Stimulated activated CD8-positive, alpha-beta memory T cell treated with anti-CD3 and anti-CD28 coated beads, Interleukin-15, amount 100 ng/mL, for 48 hours (primary cell): ENCODE data around the gene CACNA2D3.

Experiments used
- DNase-seq, 2 donors: peaks; one replicate each; pipeline ENCODE4 v3.0.0-alpha.2; 2020; ENCODE audit warnings: low read depth in 2 of 2

CACNA2D3 gene

GRCh38 chr3:54273791-54274190 is 151.4 kb downstream of the CACNA2D3 start:
- no peak for DNase-seq

GRCh38 chr3:54274607-54275006 is 152.3 kb downstream of the CACNA2D3 start:
- DNase-seq = no peak

GRCh38 chr3:54279005-54279583 is 156.7 kb downstream of the CACNA2D3 start:
- DNase-seq = no peak

- no peak for DNase-seq
Observed at GRCh38 chr3:54283470-54283869, 161.1 kb downstream of the CACNA2D3 start.

- DNase-seq = no peak
Observed at GRCh38 chr3:54294214-54294613, 171.9 kb downstream of the CACNA2D3 start.

GRCh38 chr3:54296531-54296930 is 174.2 kb downstream of the CACNA2D3 start:
- no peak for DNase-seq

GRCh38 chr3:54299169-54299935 is 177.0 kb downstream of the CACNA2D3 start:
- DNase-seq = no peak

- DNase-seq = no peak
Observed at GRCh38 chr3:54303517-54304375, 181.4 kb downstream of the CACNA2D3 start.

GRCh38 chr3:54304877-54305276 is 182.5 kb downstream of the CACNA2D3 start:
- DNase-seq = no peak

- DNase-seq = no peak
Observed at GRCh38 chr3:54305409-54306099, 183.2 kb downstream of the CACNA2D3 start.

GRCh38 chr3:54307566-54308180 is 185.3 kb downstream of the CACNA2D3 start:
- DNase-seq = no peak

GRCh38 chr3:54309601-54310000 is 187.2 kb downstream of the CACNA2D3 start:
- no peak for DNase-seq

- no peak for DNase-seq
Observed at GRCh38 chr3:54311211-54311747, 188.9 kb downstream of the CACNA2D3 start.

- no peak for DNase-seq
Observed at GRCh38 chr3:54312156-54312899, 190.0 kb downstream of the CACNA2D3 start.

GRCh38 chr3:54313418-54313817 is 191.1 kb downstream of the CACNA2D3 start:
- DNase-seq = no peak

GRCh38 chr3:54321520-54321919 is 199.2 kb downstream of the CACNA2D3 start:
- no peak for DNase-seq

GRCh38 chr3:54322354-54322753 is 200.0 kb downstream of the CACNA2D3 start:
- no peak for DNase-seq

- DNase-seq = no peak
Observed at GRCh38 chr3:54324103-54324502, 201.8 kb downstream of the CACNA2D3 start.

- DNase-seq = no peak
Observed at GRCh38 chr3:54326951-54327350, 204.6 kb downstream of the CACNA2D3 start.

GRCh38 chr3:54331341-54331740 is 209.0 kb downstream of the CACNA2D3 start:
- DNase-seq = no peak

GRCh38 chr3:54337846-54338245 is 215.5 kb downstream of the CACNA2D3 start:
- DNase-seq = no peak
